ENCODE data around the gene HIC1.

DNA sequence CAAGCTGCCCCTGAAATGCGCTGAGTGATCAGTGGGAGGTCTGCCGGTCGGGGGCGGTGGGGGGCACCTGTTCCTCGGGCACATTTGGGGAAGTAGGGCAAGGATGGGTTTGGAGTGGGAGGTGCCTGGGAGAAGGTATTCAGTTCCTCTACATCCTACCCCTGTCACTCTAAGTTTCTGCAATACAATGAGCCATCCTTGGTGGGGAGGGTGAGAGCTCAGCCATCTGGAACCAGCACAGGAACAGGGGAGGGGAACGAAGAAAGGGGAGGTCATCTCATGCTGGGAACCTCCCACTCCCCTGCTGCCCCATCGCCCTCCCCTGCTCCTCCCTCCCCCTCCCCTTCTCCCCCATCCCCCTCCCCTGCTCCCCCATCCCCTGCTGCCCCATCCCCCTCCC is 20.7 kb upstream of the HIC1 start:
- TF ChIP-seq, protein P1, sequence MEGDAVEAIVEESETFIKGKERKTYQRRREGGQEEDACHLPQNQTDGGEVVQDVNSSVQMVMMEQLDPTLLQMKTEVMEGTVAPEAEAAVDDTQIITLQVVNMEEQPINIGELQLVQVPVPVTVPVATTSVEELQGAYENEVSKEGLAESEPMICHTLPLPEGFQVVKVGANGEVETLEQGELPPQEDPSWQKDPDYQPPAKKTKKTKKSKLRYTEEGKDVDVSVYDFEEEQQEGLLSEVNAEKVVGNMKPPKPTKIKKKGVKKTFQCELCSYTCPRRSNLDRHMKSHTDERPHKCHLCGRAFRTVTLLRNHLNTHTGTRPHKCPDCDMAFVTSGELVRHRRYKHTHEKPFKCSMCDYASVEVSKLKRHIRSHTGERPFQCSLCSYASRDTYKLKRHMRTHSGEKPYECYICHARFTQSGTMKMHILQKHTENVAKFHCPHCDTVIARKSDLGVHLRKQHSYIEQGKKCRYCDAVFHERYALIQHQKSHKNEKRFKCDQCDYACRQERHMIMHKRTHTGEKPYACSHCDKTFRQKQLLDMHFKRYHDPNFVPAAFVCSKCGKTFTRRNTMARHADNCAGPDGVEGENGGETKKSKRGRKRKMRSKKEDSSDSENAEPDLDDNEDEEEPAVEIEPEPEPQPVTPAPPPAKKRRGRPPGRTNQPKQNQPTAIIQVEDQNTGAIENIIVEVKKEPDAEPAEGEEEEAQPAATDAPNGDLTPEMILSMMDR (IDR thresholded peaks at IDR 0.05) = no peak
- TF ChIP-seq POLR2A (IDR thresholded peaks at IDR 0.05) = no peak
- no peak for TF ChIP-seq EP300 (IDR thresholded peaks at IDR 0.05)
- TF ChIP-seq POLR2AphosphoS5 (IDR thresholded peaks at IDR 0.05) = no peak

All from sigmoid colon (tissue), 4 donors.